CD4-positive, alpha-beta T cell (primary cell): ENCODE results near the gene MRPL30. TPM values are rescaled to one million over a fixed set of nuclear protein-coding genes. Genes with fewer than 3 reads are reported as not detected.

Source experiments
- ATAC-seq: fragments of 200-7000 bp; cut with Tn5 transposase; one replicate; pipeline ENCODE4 v1.10.0; 2022; ENCODE audit warnings: mild to moderate bottlenecking; ENCODE audit not compliant: poor library complexity
- CTCF ChIA-PET: fragments of 350-600 bp; sonication (Branson Sonifier 250); formaldehyde crosslinking; loops from one replicate; lab custom pipeline; 2021; ENCODE audit warnings: antibody characterized with exemption, inconsistent platforms; lab: Charles Lee
- POLR2A ChIA-PET: fragments of 350-600 bp; sonication (Branson Sonifier 250); formaldehyde crosslinking; loops from one replicate; lab custom pipeline; 2021; ENCODE audit warnings: antibody characterized with exemption, inconsistent platforms; lab: Charles Lee
- DNase-seq, 14 experiments: peaks; one replicate each; pipeline ENCODE4 v3.0.0-alpha.2; 2013 to 2020; ENCODE audit warnings: mixed read lengths in 2 of 14
- H3K27ac ChIP-seq, 2 donors: one replicate each; pipeline versions ENCODE4 v1.5.1 to v1.7.0; 2013; ENCODE audit warnings: low read length in 2 of 2, low read depth in 1 of 2, mild to moderate bottlenecking in 1 of 2
- H3K27me3 ChIP-seq, 2 experiments: 1 replicate in 1 of 2; 2 replicates in 1 of 2; pipeline versions ENCODE4 v1.6.1 to v1.7.0; 2013; ENCODE audit warnings: low read length in 2 of 2, control low read depth in 1 of 2, mild to moderate bottlenecking in 1 of 2, moderate library complexity in 1 of 2; ENCODE audit not compliant: insufficient read depth in 2 of 2, control insufficient read depth in 1 of 2
- H3K36me3 ChIP-seq: one replicate; pipeline ENCODE4 v1.6.1; 2013; ENCODE audit warnings: low read length, control low read depth; ENCODE audit not compliant: insufficient read depth
- H3K4me1 ChIP-seq: one replicate; pipeline ENCODE4 v1.6.1; 2013; ENCODE audit warnings: low read length, control low read depth; ENCODE audit not compliant: insufficient read depth
- H3K4me3 ChIP-seq: one replicate; pipeline ENCODE4 v1.5.1; 2013; ENCODE audit warnings: mild to moderate bottlenecking, low read length, moderate library complexity
- H3K9me3 ChIP-seq, 2 experiments: 1 replicate in 1 of 2; 2 replicates in 1 of 2; pipeline versions ENCODE4 v1.6.1 to v1.7.0; 2013; ENCODE audit warnings: low read length in 2 of 2, mild to moderate bottlenecking in 2 of 2, control low read depth in 1 of 2, moderate library complexity in 1 of 2; ENCODE audit not compliant: control insufficient read depth in 1 of 2, insufficient read depth in 1 of 2
- H3K27ac Mint-ChIP-seq: one replicate; pipeline ENCODE4 v1.8.0; 2020; ENCODE audit warnings: mixed read lengths
- H3K27me3 Mint-ChIP-seq: one replicate; pipeline ENCODE4 v1.8.0; 2021; ENCODE audit warnings: mixed read lengths
- H3K36me3 Mint-ChIP-seq: one replicate; pipeline ENCODE4 v1.8.0; 2021; ENCODE audit warnings: low read depth, mixed read lengths
- H3K4me1 Mint-ChIP-seq: one replicate; pipeline ENCODE4 v1.8.0; 2021; ENCODE audit warnings: low read depth, mixed read lengths
- H3K4me3 Mint-ChIP-seq: one replicate; pipeline ENCODE4 v1.8.0; 2020; ENCODE audit warnings: mild to moderate bottlenecking, mixed read lengths
- H3K9me3 Mint-ChIP-seq: one replicate; pipeline ENCODE4 v1.8.0; 2020; ENCODE audit warnings: mixed read lengths
- intact Hi-C, 2 experiments: fragments of 100-400 bp; cut with DNase I in 1 of 2; cut with micrococcal nuclease in 1 of 2; formaldehyde crosslinking; loops; one replicate each; pipeline versions ENCODE4 v1.15.1 to v1.9.0; 2023 to 2025; cut with DNase I, micrococcal nuclease
- total RNA-seq, 174 experiments: library from RNA in 2 of 174; stranded (reverse) in 2 of 174; gene quantifications; one replicate each; pipeline ENCODE4 v1.2.3 and lab custom pipeline; 2021 to 2026
- TF ChIP-seq, protein P1 (sequence below): fragments of 200-600 bp; IDR thresholded peaks from one replicate; pipeline ENCODE4 v1.8.0; 2022; ENCODE audit warnings: antibody characterized with exemption, mild to moderate bottlenecking

The MRPL30 gene
- total RNA-seq, 2 experiments from 2014 or later: 8.6 to 9.5 TPM

DNA sequence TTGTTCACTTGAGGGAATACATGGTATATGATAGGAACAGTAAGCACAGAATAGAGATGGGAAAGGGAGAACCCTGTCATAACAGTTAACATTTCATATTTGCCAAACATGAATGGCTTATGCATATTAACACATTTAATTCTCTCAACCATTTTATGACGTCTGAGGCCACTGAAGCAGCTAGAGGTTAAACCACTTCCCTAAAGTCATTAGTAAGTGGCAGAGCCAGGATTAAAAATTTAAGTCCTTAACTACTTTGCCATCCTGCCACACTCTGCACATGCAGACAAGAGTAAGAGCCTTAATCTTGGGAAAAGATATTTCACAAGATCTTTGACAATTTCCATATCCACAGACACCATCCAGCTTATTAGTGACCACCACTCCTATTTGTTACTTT, 24.1 kb upstream of the MRPL30 start:
- Mint-ChIP-seq H3K9me3 (no peaks in the 10 kb centered on the region), H3K27me3 (no peaks in the 10 kb centered on the region), H3K4me1 (peaks cover 43% of the 10 kb centered on the region), H3K27ac (no peak overlapping the region), H3K36me3 (peaks cover 64% of the 10 kb centered on the region), H3K4me3 (peak overlapping the region; percentile 70)
- ATAC-seq (no peak), DNase-seq (no peak)
- Histone ChIP-seq H3K27ac (no peak overlapping the region), H3K36me3 (peaks cover 21% of the 10 kb centered on the region), H3K4me1 (peaks cover 21% of the 10 kb centered on the region), H3K4me3 (no peak overlapping the region), H3K27me3 (no peaks in the 10 kb centered on the region), H3K9me3 (no peaks in the 10 kb centered on the region)
- POLR2A ChIA-PET: interaction anchor here (1.6 to 7.2 kb wide), 2 partner anchors 15 to 23 kb away, joined by 6 to 142 read pairs; partner anchors contain the start of gene C2orf15
- CTCF ChIA-PET: interaction anchor here (1.0 kb wide), 1 partner anchor 11 kb away, joined by 3 read pairs; no protein-coding TSS in a partner anchor
- intact Hi-C loops: loop anchor here (5.0 to 10.0 kb wide), 5 partner anchors 322 to 1162 kb away; partner anchors contain the start of genes COA5 (in 1 of the 2), REV1 (in 1 of the 2), TMEM131 (in 1 of the 2) and UNC50 (in 1 of the 2)
- TF ChIP-seq, protein P1, sequence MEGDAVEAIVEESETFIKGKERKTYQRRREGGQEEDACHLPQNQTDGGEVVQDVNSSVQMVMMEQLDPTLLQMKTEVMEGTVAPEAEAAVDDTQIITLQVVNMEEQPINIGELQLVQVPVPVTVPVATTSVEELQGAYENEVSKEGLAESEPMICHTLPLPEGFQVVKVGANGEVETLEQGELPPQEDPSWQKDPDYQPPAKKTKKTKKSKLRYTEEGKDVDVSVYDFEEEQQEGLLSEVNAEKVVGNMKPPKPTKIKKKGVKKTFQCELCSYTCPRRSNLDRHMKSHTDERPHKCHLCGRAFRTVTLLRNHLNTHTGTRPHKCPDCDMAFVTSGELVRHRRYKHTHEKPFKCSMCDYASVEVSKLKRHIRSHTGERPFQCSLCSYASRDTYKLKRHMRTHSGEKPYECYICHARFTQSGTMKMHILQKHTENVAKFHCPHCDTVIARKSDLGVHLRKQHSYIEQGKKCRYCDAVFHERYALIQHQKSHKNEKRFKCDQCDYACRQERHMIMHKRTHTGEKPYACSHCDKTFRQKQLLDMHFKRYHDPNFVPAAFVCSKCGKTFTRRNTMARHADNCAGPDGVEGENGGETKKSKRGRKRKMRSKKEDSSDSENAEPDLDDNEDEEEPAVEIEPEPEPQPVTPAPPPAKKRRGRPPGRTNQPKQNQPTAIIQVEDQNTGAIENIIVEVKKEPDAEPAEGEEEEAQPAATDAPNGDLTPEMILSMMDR: no peak

DNA sequence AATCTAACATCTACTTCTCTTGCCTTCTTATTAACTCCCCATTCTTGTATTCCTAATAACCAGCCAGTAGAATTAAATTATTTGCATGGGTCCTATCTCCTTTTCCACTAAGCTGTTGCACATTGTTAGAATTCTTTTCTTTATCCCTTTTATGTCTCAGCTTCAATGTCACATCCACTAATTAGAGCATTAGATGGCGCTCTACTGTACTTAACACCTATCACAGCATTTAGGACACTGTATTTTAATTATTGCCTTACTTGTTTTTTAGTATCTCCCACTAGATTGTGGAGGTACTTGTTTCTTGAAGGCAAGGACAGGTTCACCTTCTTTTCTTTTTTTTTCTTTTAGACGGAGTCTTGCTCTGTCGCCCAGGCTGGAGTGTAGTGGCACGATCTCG, 22.4 kb upstream of the MRPL30 start:
- ATAC-seq: no peak
- no peak for DNase-seq
- Histone ChIP-seq H3K9me3 (no peaks in the 10 kb centered on the region), H3K36me3 (peaks cover 28% of the 10 kb centered on the region), H3K27ac (no peak overlapping the region), H3K4me1 (peaks cover 21% of the 10 kb centered on the region), H3K4me3 (no peak overlapping the region), H3K27me3 (no peaks in the 10 kb centered on the region)
- peak overlapping the region; percentile 82 for H3K4me3 Mint-ChIP-seq
- TF ChIP-seq, protein P1: no peak
- no peaks in the 10 kb centered on the region for H3K27me3 Mint-ChIP-seq
- H3K4me1 Mint-ChIP-seq: peaks cover 43% of the 10 kb centered on the region
- intact Hi-C loops: loop anchor here (5.0 to 10.0 kb wide), 5 partner anchors 324 to 1164 kb away; partner anchors contain the start of genes COA5 (in 1 of the 2), REV1 (in 1 of the 2), TMEM131 (in 1 of the 2) and UNC50 (in 1 of the 2)
- no peaks in the 10 kb centered on the region for H3K9me3 Mint-ChIP-seq
- H3K36me3 Mint-ChIP-seq: peaks cover 73% of the 10 kb centered on the region
- ChIA-PET POLR2A (interaction anchor here (1.0 to 1.6 kb wide), 2 partner anchors 8 to 22 kb away, joined by 4 to 6 read pairs; no protein-coding TSS in a partner anchor), CTCF (interaction anchor here (1.5 kb wide), 2 partner anchors 21 to 92 kb away, joined by 3 to 6 read pairs; no protein-coding TSS in a partner anchor)
- peak overlapping the region; percentile 67 for H3K27ac Mint-ChIP-seq

DNA sequence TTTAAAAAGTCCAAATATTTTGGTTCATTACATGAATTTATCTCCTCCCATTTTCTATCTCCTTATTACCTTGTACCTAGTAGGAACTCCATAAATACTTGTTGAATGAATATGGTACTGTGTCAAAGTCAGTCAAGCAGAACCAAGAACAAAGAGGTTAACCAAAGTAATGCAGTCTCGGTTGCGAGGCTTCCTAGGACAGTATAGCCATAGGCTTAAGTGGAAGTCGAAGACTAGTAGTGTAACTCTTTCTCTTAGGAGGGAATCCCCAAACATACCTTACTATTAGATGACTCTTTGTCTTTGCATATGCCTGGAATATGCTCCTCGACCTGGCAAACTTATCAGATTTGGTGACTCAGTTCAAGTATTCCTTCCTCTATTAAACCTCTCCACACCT, 21.4 kb upstream of the MRPL30 start:
- ATAC-seq (no peak), DNase-seq (no peak)
- no peak overlapping the region for H3K4me3 ChIP-seq
- H3K27ac ChIP-seq: no peak overlapping the region
- H3K36me3 ChIP-seq: peaks cover 28% of the 10 kb centered on the region
- Mint-ChIP-seq H3K4me1 (peaks cover 43% of the 10 kb centered on the region), H3K27ac (peak overlapping the region; percentile 68), H3K9me3 (no peaks in the 10 kb centered on the region), H3K4me3 (peak overlapping the region; percentile 26), H3K36me3 (peaks cover 74% of the 10 kb centered on the region), H3K27me3 (no peaks in the 10 kb centered on the region)
- no peaks in the 10 kb centered on the region for H3K27me3 ChIP-seq
- POLR2A ChIA-PET: no interaction called here
- intact Hi-C loops: loop anchor here (5.0 to 10.0 kb wide), 5 partner anchors 325 to 1165 kb away; partner anchors contain the start of genes COA5 (in 1 of the 2), REV1 (in 1 of the 2), TMEM131 (in 1 of the 2) and UNC50 (in 1 of the 2)
- no peaks in the 10 kb centered on the region for H3K9me3 ChIP-seq
- peaks cover 12% of the 10 kb centered on the region for H3K4me1 ChIP-seq
- CTCF ChIA-PET: no interaction called here
- TF ChIP-seq, protein P1: no peak
